Stimulated activated CD8-positive, alpha-beta memory T cell treated with anti-CD3 and anti-CD28 coated beads, Interleukin-7, amount 100 ng/mL, for 24 hours (primary cell): Measurements from ENCODE around the gene CDRT4.

Source experiments
- DNase-seq: peaks from one replicate; pipeline ENCODE4 v3.0.0-alpha.2; 2020; ENCODE audit warnings: low read depth

Gene CDRT4

DNA sequence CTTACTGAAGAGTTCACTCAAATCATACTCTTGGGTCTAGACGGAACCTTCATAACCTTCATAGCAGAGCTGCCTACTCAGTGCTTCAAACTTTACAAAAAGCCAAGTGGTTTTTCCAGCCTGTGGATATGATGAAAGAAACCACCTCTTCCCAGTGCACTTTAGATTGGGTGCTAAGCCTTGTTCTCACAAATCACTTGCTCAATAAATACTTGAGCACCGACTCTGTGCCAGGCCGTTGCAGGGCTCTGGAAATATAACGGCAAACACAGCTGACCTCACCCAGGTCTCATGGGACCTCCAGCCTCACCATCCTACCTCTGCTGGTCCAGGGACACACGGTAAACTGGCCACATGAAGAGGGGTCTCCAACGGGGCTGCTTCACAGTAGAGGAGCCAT lies 35.7 kb downstream of the CDRT4 start:
- DNase-seq = no peak

DNA sequence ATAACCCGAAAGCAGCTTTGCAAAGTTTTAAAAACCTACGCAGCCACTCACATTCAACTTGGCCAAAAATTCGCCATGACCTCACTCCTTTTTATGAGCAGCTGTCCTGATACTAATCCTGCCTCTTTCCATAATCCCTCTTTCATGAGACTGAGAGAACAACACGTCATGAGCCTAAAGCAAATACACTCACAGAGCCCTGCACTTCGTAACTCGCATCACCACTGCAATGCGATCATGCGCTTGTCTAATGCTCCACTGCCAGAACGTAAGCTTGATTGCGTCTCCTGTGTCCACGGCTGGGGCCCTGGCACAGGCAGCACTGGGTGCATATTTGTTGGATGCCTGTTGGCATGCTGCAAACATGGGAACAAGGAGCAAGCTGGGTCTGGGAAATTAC lies 36.2 kb downstream of the CDRT4 start:
- no peak for DNase-seq

DNA sequence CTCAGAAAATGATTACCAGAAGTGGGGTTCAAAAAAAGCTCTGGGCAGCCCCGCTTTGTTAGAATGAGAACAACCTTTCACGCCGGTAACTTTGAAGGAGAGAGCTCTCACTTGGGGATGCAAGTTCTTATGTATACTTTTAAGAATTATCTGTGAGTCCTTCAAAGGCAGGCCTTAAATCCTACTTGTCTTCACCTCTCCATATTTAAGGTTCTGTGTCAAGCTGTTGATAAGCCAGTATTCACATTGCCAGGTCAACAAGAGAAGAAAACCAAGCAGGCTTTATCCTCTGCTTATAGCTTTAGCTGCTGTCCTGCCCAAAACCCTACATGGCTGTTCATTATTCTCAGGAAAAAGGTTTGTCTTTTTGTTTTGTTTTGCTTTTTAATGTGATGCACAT lies 42.9 kb downstream of the CDRT4 start:
- no peak for DNase-seq

DNA sequence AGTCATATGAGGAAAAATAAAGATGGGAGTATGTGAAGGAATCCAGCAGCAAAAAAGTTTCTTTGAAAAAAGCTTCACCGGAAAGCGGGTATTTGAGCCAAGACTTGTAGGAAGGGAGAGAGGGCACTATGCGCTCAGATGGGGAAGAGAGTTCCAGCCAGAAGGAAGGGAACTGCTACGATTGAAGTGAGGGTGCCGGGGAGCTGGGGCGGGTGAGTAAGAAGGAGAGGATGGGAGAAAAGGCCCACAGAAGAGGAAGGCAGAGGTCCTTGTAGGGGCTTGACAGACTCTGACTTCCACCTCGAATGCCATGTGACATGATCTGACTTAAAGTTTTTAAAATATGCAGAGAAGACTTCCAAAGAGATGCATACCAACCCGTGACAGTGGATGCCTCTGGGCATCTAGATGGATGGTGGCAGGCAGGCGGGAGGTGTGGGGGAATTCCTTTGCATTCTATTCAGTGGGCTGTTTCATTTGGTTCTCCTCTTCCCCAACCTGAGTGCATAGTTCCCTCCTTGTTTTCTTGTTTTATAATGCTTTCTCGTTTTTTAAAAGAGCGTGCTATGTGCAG lies 44.9 kb downstream of the CDRT4 start:
- DNase-seq = no peak

DNA sequence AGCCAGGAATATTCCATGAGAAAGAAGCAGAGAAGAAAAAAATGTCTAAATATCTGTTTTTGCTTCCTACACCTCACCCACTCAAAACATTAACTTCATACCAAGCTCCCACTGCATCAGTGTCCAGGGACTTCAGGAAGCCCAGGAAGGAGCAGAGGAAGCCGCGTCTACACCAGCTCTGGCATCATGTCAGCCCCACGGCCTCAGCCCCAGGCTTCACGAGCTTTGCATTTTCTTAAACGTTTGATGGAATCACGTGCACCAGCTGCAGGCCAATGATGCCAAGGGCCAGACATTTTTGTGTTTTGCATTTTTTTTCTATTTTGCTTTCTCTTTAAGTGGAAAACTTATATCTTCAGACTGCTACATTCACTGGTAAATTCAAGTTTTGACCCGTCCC lies 48.6 kb downstream of the CDRT4 start:
- DNase-seq = no peak

DNA sequence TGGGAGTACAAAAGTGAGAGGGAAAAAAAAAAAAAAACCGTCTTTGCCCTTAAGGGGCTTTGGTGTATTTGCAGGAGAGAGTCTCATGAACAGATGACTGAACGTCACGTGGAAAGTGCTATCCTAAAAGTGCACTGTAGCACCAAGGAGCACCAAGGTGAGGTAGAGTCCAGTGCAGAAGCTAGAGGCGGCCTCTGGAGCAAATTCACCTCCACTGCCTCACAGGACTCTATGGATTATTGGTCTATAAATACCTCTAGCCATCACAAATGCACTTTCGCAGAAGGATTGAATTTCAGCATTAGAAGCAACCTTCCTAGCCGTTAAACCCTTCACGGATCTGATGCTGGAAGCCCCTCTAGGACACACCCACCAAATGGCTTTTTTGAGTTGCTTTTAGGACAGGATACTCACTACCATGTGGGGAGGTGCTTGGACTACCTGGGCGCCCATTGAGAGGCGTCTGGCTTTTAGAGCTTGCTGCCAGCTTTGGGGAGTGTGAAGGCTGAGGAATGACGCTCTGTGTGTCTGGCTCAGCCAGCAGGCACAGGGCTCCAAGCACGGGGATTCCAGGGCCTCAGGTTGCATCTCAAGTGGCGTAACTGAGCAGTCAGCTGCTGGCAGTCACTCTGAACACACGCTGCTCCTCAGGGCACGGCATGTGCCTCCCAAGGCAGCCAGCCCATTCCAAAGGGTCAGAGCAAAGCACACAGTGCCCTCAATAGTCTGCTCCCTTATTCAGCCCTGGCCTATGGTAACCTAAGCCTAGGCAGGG lies 52.7 kb downstream of the CDRT4 start:
- no peak for DNase-seq

DNA sequence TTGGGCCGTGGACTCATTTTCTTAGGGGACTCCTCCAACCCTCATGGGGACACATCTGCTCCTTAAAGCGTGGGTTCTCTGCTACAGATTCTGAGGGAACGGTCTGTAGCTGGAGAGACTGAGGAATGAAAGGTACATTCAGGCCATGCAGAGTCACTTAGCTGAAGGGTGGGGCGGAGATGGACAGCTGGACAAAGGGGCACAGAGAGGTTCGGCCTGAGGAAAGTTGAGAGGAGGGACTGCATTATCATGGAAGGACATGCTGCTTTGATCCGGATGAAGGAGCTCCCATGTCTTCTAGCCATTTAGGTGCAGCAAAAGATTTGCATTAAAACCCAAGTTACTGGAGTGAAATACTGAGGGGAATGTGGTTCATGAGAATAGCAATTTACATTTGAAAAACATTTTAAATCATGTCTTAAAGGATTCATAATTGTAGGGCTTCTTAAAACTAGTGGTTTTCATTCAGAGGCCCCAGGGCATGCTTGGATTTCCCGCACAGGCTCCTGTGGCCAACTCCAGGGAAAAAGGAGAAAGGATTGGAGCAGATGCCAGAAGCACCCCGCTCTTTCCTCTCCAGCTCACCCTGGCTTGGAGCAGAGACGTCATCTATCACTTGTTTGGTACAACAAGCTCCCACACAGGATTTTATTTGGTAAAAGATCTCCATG lies 54.2 kb downstream of the CDRT4 start:
- no peak for DNase-seq

DNA sequence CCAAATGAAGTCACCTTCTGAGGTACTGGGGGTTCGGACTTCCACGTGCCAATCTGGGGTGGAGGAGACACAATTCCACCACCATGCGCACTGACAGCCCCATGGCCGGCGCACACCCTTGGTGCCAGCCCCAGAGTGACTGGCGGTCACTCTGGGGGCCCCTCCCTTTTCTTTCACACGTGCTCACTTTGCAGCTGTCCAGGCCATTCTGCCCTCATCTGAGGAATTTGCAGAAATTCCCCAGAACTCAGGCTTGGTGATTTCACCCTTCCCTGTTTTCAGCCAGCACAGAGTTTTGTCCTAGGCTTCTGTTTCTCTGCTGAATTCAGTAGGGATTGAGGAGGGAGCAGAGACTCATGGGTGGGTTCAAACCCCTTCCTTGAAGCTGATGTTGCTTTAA lies 54.8 kb downstream of the CDRT4 start:
- no peak for DNase-seq

DNA sequence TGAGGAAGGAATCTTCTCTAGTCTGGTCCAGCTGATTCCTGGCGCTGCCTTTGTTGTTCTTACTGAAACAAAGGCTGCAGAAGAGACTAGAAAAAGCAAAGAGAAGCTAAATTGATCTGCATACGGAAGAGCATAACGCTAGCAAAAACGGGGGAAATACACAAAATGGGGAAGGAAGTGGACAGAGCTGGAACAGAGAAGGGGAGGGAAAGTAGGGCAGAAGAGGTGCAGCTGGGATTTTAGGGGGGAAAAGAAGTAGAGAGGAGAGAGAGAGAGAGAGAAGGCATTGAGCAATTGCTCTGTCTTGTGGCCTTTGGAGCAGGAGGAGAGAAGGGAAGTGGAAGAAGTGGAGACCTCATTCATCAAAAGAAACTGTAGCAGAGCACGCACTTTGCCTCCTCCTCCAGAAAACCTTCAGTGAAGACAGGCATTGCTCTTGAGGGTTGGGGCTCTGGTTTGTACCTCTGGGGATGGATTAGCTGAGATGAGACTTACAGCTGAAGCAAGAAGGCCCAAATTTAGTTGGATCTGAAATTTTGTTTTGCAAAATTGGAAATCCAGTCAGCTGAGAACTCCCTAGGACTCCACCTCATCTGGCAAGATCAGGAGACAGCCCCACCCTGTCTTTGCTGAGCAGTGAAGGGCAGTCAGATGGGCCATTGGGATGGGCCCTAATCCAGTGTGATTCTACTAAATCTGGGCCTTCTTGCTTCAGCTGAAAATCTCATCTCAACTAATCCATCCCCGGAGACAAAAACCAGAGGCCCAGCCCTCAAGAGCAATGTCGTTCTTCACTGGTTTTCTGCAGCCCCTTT lies 55.8 kb downstream of the CDRT4 start:
- DNase-seq = no peak

DNA sequence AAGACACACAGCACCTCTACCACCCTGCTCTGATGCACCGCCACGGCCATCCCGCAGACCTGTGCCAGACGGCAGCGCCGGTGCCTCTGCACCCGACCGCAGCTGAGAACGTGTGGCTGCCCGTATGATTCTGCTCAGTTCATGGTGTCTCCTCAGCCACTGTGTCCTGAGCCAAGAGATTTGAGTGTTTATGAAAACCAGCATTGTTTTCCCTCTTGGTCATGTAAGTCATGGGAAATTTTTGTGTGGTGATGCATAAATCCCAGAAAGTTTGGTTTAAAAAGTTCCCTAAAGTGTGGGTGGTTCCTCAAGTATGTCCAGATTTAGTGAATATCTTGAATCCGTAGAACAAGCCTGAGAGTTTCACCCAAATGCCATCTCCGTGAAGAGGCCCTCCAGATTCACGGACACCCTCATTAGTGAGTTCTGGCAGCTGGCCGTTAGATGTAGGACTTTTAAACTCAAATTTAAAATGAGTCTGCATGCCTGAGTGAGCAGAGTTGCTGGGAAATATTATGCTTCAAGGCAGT lies 57.6 kb downstream of the CDRT4 start:
- no peak for DNase-seq

DNA sequence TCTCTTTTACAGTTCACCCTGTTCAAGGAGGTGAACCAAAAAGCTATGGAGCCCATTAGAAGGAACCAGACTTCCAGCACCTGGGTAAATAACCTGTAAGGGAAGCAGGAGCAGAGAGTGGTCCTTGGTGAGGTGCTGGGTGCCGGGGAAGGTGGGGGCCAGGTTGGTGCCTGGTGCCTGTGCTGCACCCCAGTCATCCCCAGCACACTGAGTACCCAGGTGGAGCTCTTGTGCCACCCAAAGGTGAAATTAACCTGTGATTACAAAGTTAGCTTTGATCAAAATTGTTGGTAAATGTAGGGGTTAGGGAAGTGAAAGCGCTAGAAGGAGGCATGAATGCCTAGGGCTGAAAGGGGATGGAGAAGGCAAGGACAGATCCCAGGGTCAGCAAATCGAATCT lies 58.6 kb downstream of the CDRT4 start:
- DNase-seq = no peak

DNA sequence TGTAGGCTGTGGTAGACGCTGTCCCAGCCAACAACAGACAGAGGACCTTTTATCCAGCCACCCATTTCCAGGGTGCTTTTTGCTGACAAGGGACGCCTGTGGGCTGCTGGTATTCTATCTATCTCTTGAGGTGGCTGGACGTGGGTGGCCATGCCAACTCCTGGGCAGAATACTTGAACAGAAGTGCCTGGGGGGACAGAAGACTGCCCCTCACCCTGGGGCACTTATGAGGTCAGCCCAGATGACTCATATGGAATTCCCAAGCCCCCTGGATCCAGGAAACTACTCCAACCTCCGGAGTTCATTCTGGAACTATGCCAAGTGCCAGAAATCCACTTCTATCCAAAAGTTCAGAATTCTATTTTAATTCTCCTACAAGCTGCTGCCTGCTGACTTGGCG lies 61.3 kb downstream of the CDRT4 start:
- no peak for DNase-seq

DNA sequence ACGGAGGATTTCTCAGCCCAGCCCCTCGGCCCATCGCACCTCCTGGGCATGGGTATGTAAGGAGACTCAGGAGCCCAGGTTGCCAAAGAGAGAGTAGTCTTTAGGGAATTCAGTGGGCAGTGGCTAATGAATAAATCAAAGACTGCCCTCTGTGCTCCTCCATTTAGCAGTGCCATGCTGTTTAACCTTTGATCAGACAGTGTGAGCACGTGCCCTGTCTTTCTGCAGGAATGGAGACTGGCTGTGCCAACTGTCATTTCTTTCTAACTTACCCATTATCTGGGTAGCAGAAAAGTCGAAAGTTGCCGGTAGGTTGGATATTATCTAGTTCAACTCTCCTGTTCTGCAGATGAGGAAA lies 62.4 kb downstream of the CDRT4 start:
- DNase-seq = no peak

DNA sequence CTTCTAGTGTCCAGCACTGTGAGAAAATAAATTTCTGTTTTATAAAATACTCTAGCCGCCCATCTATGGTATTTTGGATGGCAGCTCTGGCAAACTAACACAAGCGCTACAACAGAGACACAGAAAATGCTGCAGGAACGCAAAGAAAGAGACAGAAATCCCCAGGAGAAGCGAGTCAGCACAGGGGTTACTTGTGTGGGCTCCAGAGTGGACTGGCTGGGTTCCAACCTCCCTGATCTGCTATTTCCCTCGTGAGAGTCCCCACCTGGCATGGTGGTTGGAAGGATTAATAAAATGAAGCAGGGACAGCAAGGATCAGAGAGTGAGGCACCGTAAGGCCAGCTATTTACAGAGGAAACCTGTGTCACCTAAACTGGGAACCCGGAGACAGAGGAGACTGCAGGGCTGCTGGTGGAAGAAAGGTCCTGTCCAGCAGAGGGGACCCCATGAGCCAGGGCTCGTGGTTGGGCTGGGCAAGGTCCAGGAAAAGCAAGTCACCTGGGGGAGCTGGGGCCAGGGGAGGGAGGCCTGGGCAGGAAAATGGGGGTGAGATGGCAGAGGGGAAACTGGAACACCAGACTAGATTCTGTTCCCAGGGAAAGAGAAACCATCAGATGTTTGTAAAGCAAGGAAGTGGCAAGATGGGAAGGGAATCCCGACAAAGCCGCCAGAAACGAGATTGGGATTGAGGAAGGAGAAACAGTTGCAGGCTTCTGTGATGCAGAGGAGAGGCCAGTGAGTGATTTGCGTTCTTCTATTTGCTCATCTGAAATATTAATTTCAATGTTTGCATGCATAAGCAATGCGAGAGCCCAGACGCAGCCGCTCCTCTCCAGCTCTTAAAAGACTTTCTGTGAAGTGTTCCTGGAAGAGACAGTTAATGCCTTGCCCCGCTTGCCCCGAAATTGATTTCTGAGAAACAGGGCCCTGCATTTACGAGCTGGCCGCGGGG lies 63.0 kb downstream of the CDRT4 start:
- no peak for DNase-seq

DNA sequence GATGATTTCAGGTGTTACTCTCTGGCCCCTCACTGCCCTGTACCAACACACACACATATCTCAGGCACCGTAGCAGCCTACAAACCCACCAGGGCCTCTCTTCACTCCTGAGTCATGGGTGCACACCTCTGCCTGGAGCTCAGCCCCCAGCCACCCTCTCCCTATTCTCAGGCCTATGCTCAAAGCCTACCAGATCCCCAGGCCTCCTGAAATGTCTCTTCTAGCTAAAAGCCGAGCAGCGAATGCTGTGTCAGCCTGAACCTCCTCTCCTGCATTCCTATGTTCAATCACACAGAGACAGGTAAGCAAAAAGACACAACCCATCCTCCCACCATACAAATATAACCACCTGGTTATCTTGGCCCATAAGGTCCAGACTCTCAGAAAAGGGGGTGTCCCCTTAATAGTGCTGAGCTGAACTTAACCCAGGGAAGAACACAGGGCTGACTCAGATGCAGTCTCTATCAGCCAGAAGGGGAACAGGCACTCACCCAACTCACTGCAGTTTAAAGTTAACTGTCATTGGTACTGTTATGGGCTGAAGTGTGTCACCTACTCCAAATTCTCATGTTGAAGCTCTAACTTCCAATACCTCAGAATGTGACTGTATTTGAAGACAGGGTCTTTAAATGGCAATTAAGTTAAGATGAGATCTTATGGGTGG lies 64.0 kb downstream of the CDRT4 start:
- DNase-seq = no peak

DNA sequence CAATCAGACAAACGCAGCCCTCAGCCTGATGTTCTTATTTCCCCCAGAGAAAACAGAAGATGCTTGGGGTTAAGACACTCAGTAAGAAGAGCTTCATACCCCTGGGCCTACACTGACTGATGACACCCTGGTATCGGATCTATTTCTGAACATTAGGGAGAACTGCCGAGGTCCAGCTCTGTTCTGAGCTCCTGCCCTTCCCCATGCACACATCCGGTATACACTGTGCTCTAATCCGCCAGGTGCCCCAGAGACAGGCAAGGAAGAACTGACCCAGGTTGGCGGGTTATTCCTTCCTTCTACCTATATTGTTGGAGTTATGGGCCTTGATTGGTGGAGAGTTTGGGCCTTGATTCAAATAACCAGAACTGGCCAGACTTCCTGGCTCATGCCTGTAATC lies 68.0 kb downstream of the CDRT4 start:
- no peak for DNase-seq

DNA sequence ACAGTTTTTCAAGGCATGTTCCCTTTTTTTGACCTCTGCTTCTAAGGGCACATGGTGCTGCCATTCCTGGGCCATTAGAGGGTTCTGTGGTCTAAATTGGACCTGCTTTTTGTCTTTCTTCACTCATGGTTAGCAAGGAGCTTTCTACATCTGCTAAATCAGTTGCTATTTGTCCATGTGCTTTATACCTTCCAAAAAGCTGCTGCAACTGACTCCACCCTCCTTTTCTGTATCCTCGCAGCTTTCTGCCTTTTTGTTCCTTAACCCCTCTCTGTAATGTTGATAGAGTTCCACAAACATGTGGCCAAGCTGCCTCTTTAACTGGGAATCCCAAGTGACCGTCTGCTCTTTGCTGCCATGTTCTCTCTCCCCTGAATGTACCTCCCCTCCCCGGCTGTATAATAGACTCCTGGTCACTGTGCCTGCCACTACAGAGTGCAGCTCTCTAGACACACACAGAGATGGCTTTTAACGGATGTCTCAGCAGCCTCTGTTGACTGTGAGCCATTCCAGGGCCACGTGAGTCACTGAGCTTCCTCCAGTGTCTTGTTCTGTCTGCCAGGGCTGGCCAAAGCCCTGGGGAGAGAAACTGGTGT lies 68.6 kb downstream of the CDRT4 start:
- DNase-seq = no peak

DNA sequence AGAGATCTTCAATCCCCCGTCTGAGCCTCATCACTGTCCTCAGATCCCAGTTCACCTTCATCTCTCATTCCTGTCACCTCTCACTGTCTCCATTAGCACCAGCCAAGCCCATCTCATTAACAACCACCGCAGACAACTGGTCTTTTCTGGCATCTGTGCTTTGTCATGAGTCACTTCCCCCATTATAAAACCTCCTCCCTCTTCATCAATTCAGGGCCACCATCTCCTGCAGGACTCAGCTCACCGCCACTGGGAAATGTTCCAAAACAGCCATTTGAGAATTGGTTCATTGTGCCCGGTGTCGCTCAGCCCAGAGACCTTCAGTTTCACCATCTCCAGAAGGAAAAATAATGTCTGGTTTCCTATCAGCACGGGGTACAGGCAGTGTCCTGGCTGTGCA lies 69.1 kb downstream of the CDRT4 start:
- no peak for DNase-seq

DNA sequence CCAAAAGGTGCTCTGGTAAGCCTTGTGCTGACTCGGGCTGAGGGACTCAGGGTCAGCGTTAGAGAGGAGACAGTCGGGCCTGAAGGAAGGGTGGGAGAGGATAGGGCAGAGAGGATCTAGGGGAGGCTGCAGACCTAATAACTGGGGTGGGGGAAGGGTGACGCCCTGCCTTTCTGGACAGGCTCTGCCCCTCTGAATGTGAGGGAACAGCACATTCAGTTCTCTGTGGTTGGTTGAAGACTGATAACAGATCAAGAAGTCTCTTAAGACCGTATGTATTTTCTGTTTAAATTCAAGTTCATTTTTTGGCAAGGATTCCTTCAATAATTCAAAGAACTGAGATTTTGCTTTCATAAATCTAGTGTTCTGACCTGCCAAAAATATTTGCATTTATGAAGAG lies 69.8 kb downstream of the CDRT4 start:
- no peak for DNase-seq

DNA sequence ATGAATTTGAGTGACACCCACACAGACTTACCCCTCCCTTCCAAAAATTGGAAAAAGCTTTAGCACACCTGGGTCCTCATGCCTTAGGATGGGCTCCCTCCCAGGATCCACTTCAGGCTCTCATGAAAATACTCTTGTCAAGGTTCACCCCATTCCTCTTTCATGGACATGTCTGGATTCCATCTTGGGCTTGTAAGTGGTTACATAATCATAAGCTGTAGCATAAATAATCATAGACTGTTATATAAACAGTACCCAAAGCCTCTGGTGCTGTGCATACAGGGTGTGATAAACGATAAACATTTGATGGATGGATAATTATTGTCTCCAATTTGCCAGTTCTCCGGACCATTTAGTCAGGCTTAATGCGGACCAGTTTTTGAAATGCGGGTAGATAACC lies 72.3 kb downstream of the CDRT4 start:
- no peak for DNase-seq
